Activated CD4-positive, alpha-beta T cell treated with anti-CD3 and anti-CD28 coated beads for 24 hours (primary cell): Measurements from ENCODE around the gene ECEL1.

Source experiments
- DNase-seq, 2 donors: peaks; one replicate each; pipeline ENCODE4 v3.0.0-alpha.2; 2020; ENCODE audit warnings: low read depth in 2 of 2

The ECEL1 gene

DNA sequence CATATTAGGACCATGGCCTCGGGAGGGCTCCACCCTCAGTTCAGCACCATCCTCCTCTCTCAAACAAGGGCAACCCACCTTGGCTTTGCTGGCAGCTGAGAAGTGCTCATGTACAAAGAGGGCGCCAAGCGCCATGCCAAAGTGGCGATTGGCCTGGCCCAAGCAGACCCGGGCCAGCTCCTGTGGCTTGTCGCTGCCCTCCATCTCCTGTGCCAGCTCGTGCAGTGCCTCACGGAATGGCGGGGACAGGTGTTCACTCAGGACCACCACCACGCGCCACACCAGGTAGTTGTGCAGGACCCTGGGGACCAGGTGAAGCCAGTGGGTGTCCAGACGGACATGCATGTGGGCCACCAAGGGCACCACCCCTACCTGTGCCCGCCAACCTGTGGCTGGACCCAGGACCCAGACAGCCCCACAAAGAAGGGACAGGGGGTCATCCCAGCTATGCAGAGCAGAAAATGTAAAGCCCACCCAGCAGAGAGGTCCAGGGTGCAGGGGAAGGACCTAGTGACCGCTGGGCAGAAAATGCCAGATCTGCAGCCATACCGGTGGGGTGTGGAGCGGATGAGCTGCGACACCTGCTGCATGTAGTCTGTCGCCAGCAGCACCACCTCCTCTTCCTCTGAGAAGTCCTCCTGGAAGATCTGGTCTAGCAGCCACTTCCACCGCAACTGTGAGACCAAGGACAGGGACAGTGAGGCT is 3.6 kb downstream of the ECEL1 start:
- no peak for DNase-seq

DNA sequence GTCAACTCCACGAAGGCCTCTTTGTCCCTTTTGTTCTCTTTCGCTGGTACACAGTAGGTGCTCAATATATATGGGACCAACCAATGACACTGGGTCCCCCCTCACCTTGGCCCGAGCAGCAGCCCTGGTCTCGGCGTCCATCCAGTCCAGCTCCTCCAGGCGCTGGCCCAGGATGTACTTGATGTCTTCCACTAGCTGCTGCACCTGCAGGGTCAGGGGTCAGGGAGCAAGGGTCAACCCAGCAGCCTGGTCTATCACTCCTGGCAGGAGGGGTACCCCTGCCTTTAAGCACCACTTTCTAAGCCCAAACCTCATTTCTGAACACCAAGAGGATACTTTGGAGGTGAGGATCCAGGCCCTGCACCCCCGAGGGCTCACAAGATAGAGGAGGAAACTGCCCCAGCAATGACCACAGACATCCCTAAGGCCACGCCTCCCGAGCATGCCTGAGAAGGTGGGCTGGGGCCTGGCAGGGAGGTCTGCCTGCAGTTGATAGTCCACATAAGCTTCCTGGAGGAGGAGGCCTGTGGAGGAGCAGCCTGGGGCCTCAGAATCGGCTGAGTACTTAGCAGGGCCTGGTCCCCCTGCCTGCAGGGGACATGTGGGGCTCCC is 4.2 kb downstream of the ECEL1 start:
- no peak for DNase-seq

DNA sequence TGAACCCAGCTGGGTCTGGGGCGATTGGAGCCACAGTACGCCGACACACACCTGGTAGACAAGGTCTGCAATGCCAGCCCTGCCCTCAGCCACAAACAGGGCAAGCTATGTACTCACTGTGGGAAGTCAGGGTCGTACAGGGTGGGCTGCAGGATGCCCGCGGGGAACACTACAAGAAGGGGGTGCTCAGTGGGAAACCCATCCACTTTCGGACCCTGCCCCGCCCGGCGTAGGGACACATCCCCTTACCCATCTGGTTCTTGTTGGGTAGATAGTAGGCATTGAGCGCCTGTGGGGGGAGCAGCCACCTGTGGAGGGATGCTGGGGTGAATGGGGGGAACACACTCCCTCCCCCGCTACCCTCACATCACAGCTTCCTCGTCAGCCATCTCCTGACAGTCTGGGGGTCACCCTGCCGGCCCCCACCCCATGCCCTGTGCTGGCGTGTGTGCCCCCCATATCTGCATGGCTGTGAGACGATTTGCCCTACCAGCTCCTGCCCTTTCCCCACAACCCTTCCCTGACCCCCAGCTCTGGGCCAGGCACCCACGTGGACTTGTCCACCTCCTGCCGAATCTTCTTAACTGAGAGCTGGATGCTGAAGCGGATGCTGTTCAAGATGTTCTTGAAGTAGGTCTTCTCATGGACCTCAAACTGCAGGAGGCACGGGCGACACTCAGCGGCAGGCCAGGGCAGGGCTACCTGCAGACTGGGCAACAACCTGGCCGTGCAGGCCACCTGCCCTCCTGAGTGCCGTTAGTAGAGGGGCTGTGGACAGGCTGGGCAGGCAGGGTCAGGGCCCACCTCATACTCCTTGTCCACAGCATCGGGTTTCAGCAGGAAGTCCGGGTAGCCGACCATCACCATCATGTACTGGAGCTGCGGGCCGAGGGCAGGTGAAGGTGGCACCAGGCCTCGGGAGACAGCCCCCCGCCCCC is 5.1 kb downstream of the ECEL1 start:
- DNase-seq: no peak

DNA sequence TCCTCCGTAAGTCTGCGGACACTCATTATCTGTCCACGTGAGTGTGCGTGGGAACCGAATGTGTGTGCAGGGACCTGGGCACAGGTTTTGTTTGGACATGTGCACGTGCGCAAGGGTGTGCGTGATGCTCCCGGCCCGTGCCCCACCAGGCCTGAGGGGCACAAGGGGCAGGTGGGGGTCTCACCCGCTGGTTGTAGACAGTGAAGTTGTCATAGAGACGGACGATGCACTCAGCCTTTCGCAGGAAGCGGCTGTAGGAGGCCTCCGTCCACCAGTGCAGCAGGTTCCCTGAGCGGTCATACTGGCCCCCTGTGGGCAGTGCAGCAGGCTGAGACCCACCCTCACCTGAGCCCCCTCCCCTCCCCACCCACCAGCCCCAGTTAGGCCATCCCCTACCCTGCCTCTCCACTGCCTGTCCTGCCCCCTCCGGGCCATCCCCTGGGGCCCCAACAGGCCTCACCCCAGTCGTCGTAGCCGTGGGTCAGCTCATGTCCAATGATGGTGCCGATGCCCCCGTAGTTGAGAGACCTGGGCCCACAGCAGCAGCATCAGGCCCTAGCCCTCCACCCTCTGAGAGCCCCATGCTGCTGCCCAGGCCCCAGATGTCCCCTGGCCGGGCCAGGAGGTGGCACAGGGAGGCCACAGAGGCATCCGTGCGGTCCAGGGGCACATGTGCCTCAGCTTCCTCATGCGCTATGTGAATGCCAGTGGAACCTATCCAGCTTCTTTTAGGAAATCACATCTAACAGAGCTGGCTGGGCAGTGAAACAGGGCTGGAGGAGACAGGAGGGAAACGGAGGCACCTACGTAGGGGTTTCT is 6.1 kb downstream of the ECEL1 start:
- DNase-seq: no peak

DNA sequence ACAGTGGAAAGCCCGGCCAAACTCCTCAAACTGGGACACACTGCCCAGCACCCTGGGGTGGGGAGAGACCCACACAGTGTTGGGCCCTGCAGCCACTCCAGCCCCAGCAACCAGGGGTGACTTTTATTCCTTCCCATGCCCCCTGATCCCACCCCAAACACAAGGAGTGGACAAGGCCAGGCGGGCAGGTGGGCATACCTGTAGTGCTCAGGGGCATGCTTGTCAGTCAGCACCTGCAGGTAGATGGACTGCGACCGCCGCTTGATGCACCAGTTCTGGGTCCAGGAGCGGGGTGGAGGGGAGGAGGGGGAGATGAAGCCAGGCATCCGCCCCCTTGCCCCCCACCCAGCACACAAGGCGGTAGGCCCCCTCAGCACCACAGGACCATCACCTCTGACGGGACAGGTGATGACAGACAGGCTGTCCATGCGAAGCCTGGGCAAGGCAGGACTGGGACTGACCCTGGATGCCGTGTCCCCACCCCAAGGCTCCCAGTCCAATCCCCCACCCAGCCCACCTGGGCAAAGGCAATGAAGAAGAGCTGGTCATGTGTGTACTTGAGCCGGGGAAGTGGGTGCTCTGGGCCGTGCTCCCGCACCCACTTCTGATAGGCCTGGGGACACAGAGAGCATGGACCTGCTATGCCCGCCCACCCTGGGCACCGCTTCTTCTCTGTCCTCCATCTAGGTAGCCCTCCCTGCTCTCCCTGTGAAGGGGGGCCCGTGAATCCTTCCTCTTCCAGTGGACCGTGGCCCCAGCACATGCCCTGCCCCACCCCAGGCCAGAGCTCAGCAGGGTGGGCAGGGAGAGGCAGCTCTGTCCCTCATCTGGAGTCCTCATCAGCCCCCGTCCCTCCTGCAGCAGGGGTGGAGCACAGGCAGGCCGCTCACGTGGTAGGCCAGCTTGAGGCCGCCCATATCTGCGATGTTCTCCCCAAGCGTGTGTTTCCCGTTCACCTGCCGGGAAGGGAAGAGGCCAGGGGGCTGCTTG is 7.1 kb downstream of the ECEL1 start:
- DNase-seq: no peak

DNA sequence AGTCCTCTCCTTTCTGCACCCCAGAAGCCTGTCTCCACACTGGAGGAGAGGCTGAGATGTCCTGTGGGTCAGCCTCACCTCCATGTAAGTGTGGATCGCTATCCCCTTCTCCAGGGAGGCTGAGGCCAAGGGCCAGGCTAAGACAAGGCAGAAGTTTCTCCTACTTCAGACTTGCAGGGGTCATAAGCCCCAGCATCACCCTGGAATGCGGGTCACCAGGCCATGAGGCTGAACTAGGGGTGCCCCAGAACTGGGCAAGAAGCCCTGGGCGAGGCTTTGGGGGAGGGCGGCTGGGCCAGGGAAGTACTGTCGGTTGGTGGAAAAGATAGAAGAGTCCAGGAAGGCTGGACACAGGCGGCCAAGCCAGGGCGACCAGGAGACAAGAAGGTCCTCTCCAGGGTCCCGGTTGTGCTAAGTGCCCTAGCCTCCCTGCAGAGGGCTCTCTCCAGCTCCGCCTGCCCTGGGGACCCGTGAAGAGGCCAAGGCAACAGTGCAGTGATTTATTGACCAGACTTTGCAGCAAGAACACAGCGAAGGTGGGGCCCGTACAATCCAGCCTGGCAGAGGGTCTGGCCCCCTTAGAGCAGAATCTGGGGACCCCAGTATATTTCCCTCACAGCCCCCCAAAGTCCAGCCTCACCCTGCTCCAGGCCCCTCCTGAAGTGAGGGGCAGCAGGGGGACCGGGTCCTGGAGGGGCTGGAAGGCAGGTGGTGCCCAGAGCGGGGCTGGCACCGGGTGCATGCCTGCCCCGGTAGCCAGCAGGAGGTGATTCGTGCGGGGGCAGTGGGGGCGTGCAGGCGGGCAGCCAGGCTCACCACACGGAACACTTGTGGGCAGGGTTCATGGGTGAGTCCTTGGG is 8.1 kb downstream of the ECEL1 start:
- no peak for DNase-seq

DNA sequence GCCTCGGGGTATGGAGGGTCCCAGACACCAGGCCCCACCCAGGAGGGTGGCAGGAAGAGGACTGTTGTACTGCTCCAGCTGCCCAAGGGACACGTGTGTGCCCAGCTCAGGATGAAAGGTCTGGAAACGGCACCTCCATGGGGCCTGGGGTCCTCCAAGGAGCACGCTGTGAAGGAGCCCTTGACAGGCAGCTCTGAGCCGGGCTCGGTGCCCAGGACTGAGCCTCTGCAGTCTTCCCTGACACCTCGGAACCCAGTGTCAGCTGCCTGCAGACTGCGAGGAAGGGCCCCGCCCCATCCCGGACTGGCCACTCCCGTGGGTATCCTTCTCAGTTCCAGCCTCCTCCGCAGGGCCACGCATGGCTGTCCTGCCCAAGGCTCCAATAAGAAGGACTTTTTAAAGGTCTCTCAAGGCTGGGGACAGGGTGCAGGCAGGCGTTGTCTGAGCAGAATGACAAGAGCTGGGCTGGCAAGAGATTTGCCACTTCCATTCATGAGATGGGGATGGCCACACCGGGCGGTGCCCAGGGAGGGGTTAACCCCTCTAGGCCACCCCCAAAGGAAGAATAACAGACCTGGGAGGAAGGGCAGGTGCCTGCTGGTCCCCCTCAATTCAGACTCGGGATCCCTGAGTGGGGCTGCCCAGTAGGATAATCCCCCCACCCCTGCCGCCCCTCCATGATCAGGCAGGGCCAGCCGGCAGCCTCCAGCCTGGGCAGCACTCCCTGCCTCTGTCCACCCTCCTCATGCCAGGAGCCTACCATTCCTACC is 8.9 kb downstream of the ECEL1 start:
- no peak for DNase-seq

DNA sequence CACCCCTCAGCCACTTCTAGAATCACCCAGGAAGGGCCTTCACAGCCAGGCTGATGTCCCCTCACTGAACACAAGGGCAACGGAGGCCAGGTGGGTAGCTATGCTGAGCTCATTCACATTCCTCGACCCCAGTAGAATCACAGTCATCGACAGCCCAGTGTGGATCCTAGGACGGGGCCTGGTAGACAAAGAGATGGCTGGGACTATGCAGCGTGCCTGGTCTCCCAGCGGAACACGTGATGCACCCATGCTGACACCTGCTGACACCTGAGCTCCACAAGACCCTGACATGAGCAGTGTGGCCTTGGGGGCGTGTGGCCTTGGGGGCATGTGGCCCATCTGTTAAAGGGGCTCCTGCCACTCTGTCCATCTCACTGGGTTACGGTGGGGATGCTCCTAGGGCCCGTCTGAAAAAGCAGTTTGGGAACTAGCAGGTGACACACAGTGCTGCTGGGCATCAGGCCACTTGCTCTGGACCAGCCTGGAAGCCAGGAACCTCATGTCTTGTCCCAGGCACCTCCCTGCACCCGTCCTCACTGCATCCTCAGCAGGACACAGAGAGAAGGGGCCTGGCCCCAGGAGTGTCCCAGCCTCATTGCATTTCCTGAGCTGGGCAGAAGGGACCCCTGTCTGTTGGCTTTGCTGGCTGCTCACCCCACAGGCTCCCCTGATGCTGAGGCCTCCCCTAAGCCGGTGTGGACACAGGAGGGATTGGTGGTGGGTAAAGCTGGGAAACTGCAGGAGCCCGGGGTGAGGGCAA is 9.7 kb downstream of the ECEL1 start:
- no peak for DNase-seq

DNA sequence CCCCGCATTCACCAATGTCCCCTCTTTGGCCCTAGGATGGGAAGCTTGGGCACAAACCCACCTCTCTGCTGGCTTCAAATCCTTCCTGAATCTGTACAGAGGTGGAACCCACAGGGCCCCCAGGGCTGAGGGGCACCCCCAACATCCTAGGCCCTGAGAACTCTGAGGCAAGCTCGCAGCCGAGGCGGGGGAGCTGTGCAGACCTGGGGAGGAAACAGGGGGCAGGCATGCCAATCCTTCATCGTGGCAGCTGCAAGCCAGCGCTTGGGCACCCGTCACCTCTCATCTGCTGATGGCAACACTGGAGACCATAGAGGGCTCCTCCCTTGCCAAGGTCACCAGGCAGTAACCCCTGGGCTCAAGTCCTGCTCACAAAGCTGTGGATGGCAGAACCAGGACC is 10.8 kb downstream of the ECEL1 start:
- DNase-seq: no peak

DNA sequence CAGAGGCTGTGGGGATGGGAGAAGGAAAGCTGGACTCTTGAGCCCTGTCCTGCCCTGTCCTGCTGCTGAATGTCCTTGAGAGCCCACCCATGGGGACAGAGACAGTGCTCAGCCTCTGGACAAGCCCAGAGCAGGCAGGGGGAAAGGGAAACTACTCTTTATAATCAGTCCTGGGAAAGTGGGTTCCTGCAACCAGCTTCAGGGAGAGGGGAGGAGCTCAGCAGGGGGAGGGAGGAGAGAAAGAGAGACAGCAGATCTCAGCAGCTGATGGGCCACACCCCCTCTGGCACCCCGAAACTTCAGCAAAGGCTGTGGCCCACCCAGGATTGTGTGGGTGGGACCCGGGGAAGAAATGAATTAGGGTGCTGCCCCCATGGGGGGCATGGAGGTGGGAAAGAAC is 11.6 kb downstream of the ECEL1 start:
- no peak for DNase-seq

DNA sequence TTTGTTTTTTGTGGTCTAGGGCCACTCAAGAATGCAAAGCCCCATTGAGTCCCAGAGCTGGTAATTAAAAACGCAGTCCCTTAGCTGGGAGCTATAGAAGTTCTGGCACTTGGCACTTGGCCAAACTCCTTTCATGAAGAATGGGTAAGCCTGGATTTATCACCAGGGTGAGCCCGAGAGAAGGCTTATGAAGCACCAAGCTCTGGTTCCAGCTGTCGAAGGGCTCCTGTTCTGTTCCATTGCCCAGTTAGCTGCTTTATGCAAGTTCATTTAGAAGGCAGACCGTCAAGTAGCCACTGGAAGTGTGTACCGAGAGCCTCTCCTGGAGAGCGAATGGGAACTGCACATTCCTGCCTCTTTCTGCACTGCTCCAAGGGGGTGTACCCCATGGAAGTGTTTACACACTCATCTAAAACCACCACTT is 14.2 kb downstream of the ECEL1 start:
- DNase-seq: no peak

DNA sequence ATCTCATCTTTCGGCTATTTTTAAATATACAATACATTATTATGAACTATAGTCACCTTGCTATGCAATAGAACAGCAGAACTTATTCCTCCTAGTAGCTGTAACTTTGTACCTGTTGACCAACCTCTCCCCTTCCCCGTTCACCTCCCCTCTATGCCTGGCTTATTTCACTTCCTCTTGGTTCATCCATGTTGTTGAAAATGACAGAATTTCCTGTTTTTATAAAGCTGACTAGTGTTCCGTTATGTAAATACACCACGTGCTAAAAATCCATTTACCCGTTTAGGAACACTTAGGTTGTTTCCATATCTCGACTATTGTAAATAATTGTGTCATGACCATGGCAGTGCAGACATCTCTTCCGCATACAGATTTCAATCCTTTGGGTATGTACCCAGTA is 21.4 kb downstream of the ECEL1 start:
- DNase-seq: no peak

DNA sequence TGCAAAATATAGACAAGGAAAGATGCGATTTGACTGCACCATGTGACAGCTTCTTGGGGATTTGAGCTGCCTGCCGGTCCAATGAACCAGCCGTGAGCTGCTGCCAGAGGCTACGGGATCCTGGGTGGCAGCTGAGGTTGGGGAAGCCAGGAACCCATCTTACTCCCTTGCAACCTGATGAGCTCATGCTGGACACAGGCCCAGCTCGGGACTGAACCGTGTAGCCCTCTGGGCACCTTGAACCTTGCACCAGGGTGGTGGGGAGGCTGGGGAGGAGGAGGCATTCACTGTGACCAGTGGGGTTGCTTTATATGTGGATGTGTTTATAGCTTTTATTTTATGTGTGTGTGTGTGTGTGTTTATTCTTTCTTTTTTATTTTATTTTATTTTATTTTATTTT is 22.6 kb downstream of the ECEL1 start:
- DNase-seq: no peak

DNA sequence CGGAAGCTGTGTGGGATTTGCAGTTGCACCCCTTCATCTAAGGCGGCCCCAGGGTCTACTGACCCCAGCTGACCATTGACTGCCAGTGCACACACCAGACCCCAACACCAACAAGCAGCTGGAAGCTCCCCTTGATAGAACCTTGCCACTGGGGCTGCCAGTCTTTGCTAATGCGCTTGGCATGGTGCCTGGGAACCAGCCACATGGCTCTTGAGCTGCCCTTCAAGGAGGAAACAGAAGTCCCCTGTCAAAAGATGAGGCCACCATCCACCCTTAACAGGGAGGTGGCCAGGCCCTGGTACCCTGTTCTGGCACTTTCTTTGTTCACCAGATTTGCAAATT is 23.1 kb downstream of the ECEL1 start:
- DNase-seq: no peak

DNA sequence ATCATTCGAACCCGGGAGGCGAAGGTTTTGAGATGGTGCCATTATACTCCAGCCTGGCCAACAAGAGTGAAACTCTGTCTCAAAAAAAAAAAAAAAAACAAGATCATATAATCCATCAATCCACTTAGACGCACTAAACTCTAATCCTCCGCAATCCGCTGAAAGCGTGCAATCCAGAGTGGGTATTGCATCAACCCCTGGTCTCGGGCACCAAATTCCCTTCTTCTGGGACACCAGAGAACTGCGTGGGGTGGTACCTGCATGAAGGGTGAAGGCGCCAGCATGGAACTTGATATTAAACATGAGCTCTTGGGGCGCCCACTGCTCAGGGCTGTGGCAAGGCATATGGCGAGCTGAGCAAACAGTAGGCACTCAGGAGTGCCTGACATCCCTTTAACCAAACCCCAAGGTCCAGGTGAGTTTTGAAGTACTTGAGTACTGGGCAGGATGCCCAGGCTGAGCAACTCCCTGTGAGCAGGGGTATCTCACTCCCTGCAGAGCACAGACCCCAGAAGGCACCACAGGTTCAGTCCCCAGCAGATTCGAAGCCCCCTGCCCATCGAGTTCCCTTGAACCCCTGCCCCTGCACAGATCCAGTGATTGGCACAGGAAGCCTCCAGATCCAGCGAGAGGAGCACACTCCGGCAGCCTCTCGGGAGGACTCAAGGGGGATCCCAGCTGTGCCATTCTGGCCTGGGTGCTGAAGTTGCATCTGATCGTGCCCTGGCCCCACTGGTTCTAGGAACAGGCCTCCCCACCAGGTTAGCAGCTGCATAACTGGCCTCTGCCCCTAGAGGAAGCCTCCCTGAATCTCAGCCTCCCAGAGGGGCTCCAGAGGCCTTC is 23.7 kb downstream of the ECEL1 start:
- DNase-seq: no peak

DNA sequence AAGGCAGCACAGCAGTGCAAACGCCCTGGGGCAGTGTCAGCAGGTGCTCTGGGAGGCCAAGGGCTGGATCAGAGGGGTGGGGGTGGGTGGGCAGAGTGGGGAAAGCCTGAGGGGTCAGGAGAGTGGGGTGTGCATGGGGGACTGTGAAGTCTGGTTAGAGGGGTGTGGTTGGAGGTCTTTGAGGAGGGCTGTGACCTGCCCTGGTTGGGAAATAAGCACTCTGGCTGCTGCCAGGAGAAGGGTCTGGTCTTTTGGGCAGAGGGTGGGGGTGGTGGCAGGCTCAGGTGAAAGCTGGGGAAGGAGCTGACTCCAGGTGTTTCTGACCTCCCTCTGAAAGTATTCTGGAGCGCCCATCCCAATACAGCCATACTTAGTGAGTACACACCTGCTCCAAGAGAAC is 27.5 kb downstream of the ECEL1 start:
- no peak for DNase-seq

DNA sequence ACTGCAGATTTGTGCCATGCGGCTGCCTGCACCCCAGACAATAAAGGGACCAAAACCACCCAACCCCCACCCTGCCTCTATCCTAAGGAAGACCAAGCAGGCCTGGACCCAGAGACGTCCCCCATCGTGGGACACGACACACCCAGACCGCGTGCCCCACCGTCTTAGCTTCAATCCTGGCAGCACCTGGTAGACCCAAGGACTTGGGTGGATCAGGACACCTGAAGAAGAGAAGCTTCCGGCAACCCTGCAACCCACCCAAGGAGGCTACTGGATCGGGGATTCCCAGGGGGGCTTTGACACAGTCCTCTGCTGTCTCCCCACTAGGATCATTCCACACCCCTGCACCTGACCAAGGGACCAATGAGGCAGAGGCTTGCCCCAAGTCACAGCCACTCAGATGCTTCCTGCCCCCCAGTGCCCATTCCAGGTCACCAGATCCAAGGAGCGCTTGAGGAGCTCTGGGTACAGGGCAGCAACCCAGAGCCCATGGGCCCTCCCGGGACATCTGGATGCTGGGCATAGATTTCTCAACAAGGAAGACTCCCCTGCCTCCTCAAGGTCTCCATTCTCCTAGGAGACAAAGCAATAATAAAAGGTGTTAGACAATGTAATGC is 28.1 kb downstream of the ECEL1 start:
- no peak for DNase-seq
